Midbrain (tissue), 1 donor: ENCODE results near the gene AP5Z1.

ENCODE experiments used
- DNase-seq: peaks from one replicate; lab custom pipeline; 2025; lab: John Stamatoyannopoulos, UW

The AP5Z1 gene

GRCh38 chr7:4775250-4775847 lies at the start of gene AP5Z1:
Gene AP5Z1 (plus strand): TSS chr7:4775623. CDS start chr7:4775716, 93 bp downstream.
- peak; percentile 98 for DNase-seq

- no peak for DNase-seq
Measured at GRCh38 chr7:4725850-4726450, 49.5 kb upstream of the AP5Z1 start.

GRCh38 chr7:4726566-4726965 lies 48.9 kb upstream of the AP5Z1 start:
- no peak for DNase-seq

GRCh38 chr7:4727914-4728705 lies 47.3 kb upstream of the AP5Z1 start:
- DNase-seq: no peak

GRCh38 chr7:4729266-4729665 lies 46.2 kb upstream of the AP5Z1 start:
- no peak for DNase-seq

GRCh38 chr7:4730276-4730675 lies 45.1 kb upstream of the AP5Z1 start:
- DNase-seq: no peak

GRCh38 chr7:4730971-4731370 lies 44.5 kb upstream of the AP5Z1 start:
- no peak for DNase-seq

GRCh38 chr7:4731803-4732202 lies 43.6 kb upstream of the AP5Z1 start:
- no peak for DNase-seq

GRCh38 chr7:4733936-4734528 lies 41.4 kb upstream of the AP5Z1 start:
- DNase-seq: no peak

GRCh38 chr7:4734587-4735345 lies 40.7 kb upstream of the AP5Z1 start:
- peak; percentile 57 for DNase-seq

- no peak for DNase-seq
Measured at GRCh38 chr7:4737300-4737699, 38.1 kb upstream of the AP5Z1 start.

- DNase-seq: peak; percentile 28
Measured at GRCh38 chr7:4738711-4739527, 36.5 kb upstream of the AP5Z1 start.

- peak; percentile 46 for DNase-seq
Measured at GRCh38 chr7:4739528-4739992, 35.9 kb upstream of the AP5Z1 start.

GRCh38 chr7:4740796-4741195 lies 34.6 kb upstream of the AP5Z1 start:
- DNase-seq: no peak

GRCh38 chr7:4742051-4742573 lies 33.3 kb upstream of the AP5Z1 start:
- peak; percentile 33 for DNase-seq

- no peak for DNase-seq
Measured at GRCh38 chr7:4742852-4743251, 32.6 kb upstream of the AP5Z1 start.

- DNase-seq: peak; percentile 90
Measured at GRCh38 chr7:4744391-4745264, 30.8 kb upstream of the AP5Z1 start.

GRCh38 chr7:4745265-4745919 lies 30.0 kb upstream of the AP5Z1 start:
- no peak for DNase-seq
